Measurements from ENCODE around the gene RAB11B. TPM values are rescaled to one million over a fixed set of nuclear protein-coding genes. Genes with fewer than 3 reads are reported as not detected.
"Not testable (repeated sequence)": the region's sequence is repeated elsewhere in the genome, so short reads cannot be mapped to it uniquely, and the experiment has no call there.

Gene RAB11B
- 111 TPM for polyA plus RNA-seq (2013, experiment 1 of 2)
- 95.1 TPM for polyA plus RNA-seq (2013, experiment 2 of 2)

DNA sequence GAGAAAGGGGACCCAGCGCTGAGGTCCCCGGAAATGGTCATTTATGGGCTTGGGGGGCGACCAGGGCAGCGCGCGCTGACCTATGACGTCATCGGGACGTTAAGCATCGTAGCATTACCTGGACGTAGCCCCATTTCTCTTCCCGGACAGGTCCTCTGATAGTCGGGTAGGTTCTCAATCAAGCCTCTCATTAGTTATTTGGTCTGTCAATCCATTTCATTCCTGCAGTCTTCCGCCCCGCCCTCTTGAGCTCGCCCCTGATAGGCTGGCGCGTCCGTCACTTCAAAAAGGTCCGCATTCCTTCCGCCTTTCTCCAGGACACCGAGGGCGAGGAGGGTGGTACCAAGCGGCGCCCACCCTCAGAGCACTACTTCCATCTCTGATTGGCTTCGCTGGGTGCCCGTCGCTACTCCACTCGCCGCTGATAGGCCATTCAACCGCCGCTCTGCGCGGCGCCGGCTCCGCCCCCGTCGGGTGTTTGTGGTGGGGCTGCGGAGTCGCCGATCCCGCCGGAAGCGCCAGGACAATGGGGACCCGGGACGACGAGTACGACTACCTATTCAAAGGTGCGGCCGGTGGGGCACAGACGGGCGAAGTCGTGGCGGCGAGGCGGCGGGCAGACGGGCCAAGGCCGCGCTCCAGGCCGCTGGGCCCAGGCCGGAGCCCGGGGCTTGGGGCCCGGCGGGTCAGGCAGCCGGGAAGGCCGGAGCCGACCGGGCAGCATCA, at the start of gene RAB11B:
TSS of gene RAB11B (plus strand) at position 470 of the 726 bp plus-strand sequence. CDS start at position 527, 57 bp downstream.
- H3K9me3 ChIP-seq (ENCODE audit: control insufficient read depth, low read length): peaks cover 3% of the 10 kb centered on the region
- peak within 1 kb of the TSS; percentile 100 for H3K27ac ChIP-seq (ENCODE audit: low read depth, low read length, severe bottlenecking)
- peaks cover 23% of the 10 kb centered on the region for H3K4me1 ChIP-seq (ENCODE audit: control insufficient read depth, insufficient read depth, low read length, poor library complexity, severe bottlenecking)
- H3K4me3 ChIP-seq (ENCODE audit: extremely low read depth, insufficient read depth, low read length, poor library complexity, severe bottlenecking): peak within 1 kb of the TSS; percentile 94
- 0% methylated on average over 61 to 63 of the region's 70 CpGs for WGBS, 2 experiments (ENCODE audit: insufficient coverage in 2 of 2)
- peaks cover 15% of the 10 kb centered on the region for H3K36me3 ChIP-seq (ENCODE audit: control insufficient read depth, insufficient read depth, low read length)

- WGBS, 2 experiments (ENCODE audit: insufficient coverage in 2 of 2): 86% methylated on average over 4 of the region's 4 CpGs; no CpG with 5 or more reads in 1 of the 2 experiments
- H3K4me3 ChIP-seq (ENCODE audit: extremely low read depth, insufficient read depth, low read length, poor library complexity, severe bottlenecking); H3K36me3 ChIP-seq (ENCODE audit: control insufficient read depth, insufficient read depth, low read length); H3K4me1 ChIP-seq (ENCODE audit: control insufficient read depth, insufficient read depth, low read length, poor library complexity, severe bottlenecking); H3K9me3 ChIP-seq (ENCODE audit: control insufficient read depth, low read length); H3K27ac ChIP-seq (ENCODE audit: low read depth, low read length, severe bottlenecking): not testable (repeated sequence)
Measured at GRCh38 chr19:8341504-8341903, 48.7 kb upstream of the RAB11B start.

DNA sequence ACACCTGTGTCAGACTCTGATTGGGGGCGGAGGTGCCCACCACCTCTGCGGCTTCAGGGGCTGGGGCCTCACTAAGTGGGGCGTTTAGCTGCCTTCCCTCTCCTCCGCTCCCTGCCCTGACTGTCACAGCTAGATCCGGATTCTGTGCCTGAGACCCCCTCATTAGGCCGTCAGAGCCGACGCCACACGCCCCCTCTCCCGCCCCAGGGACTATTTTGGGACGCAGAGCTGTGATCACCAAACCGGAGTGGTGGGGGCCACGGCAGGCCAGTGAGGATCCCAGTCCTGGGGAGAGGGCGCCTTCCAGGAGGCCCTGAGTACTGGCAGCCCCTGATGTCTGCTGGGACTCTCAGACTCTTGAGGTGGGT, 47.9 kb upstream of the RAB11B start:
- no peaks in the 10 kb centered on the region for H3K9me3 ChIP-seq (ENCODE audit: control insufficient read depth, low read length)
- H3K27ac ChIP-seq (ENCODE audit: low read depth, low read length, severe bottlenecking): no peak overlapping the region
- H3K36me3 ChIP-seq (ENCODE audit: control insufficient read depth, insufficient read depth, low read length): no peaks in the 10 kb centered on the region
- H3K4me3 ChIP-seq (ENCODE audit: extremely low read depth, insufficient read depth, low read length, poor library complexity, severe bottlenecking): peak overlapping the region; percentile 44
- H3K4me1 ChIP-seq (ENCODE audit: control insufficient read depth, insufficient read depth, low read length, poor library complexity, severe bottlenecking): no peaks in the 10 kb centered on the region
- WGBS, 2 experiments (ENCODE audit: insufficient coverage in 2 of 2): 63 to 74% methylated on average over 12 to 14 of the region's 14 CpGs

DNA sequence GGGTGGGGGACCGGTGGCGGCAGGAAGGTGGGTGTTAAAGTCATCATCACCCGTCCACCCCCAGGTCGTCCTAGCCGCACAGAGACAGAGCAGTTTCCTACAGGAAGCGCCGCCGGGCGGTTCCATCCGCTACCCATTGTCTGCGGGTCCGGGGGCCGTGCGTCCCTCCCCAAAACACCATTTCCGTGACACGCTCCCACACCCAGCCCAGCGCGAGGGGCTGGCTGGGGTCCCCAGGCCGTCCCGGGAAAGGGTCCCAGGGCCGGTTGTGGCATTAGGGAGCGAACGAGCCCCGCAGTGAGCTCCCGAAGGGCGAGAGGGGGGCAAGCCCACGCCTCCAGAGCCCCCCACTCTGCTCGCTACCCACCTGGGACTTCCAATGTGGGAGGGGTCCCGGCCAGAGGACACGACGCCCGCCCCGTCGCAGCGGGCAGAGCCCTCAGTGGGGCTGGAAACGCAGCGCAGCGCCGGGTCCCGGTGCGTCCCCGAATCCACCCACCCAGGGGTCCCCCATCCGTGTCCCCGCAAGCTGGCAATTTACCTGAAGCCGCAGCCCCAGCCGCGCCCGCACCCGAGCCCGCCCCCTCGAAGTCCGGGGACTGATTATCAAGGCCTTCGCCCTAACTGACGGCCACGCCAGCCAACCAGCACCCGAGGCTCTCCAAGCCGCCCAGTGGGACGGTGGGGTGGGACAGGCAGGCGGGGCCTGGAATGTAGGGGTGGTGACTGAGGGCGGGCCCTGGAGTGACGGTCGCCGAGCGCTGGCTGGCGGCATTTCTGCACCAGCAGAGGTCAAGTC, 47.3 kb upstream of the RAB11B start, which contains the start of gene KANK3:
TSS of gene KANK3 (minus strand) at position 579 of the 799 bp plus-strand sequence. CDS start 5,434 bp downstream, outside the sequence.
- peaks cover under 1% of the 10 kb centered on the region for H3K4me1 ChIP-seq (ENCODE audit: control insufficient read depth, insufficient read depth, low read length, poor library complexity, severe bottlenecking)
- H3K27ac ChIP-seq (ENCODE audit: low read depth, low read length, severe bottlenecking): no peak within 1 kb of the TSS
- H3K36me3 ChIP-seq (ENCODE audit: control insufficient read depth, insufficient read depth, low read length): no peaks in the 10 kb centered on the region
- WGBS, 2 experiments (ENCODE audit: insufficient coverage in 2 of 2): 15 to 16% methylated on average over 35 to 62 of the region's 65 CpGs
- H3K9me3 ChIP-seq (ENCODE audit: control insufficient read depth, low read length): no peaks in the 10 kb centered on the region
- H3K4me3 ChIP-seq (ENCODE audit: extremely low read depth, insufficient read depth, low read length, poor library complexity, severe bottlenecking): peak within 1 kb of the TSS; percentile 44

DNA sequence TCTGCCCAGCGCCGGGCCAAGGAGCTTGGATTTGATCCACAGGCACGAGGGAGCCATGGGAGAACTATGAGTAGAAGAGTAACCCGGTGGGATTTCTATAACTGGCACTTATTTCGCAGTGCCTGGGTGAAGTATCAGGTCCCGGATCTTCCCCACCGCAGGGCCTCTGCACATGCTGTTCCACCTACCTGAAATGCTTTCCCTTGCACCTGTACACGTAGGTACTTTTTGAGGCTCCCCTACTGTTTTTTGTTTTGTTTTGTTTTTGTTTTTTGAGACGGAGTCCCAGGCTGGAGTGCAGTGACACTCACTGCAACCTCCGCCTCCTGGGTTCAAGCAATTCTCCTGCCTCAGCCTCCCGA, 46.7 kb upstream of the RAB11B start:
- Histone ChIP-seq H3K9me3 (ENCODE audit: control insufficient read depth, low read length) (no peaks in the 10 kb centered on the region), H3K4me3 (ENCODE audit: extremely low read depth, insufficient read depth, low read length, poor library complexity, severe bottlenecking) (peak overlapping the region; percentile 44), H3K4me1 (ENCODE audit: control insufficient read depth, insufficient read depth, low read length, poor library complexity, severe bottlenecking) (peaks cover 3% of the 10 kb centered on the region), H3K36me3 (ENCODE audit: control insufficient read depth, insufficient read depth, low read length) (no peaks in the 10 kb centered on the region), H3K27ac (ENCODE audit: low read depth, low read length, severe bottlenecking) (no peak overlapping the region)
- WGBS, 2 experiments (ENCODE audit: insufficient coverage in 2 of 2): 42 to 56% methylated on average over 7 to 8 of the region's 11 CpGs

DNA sequence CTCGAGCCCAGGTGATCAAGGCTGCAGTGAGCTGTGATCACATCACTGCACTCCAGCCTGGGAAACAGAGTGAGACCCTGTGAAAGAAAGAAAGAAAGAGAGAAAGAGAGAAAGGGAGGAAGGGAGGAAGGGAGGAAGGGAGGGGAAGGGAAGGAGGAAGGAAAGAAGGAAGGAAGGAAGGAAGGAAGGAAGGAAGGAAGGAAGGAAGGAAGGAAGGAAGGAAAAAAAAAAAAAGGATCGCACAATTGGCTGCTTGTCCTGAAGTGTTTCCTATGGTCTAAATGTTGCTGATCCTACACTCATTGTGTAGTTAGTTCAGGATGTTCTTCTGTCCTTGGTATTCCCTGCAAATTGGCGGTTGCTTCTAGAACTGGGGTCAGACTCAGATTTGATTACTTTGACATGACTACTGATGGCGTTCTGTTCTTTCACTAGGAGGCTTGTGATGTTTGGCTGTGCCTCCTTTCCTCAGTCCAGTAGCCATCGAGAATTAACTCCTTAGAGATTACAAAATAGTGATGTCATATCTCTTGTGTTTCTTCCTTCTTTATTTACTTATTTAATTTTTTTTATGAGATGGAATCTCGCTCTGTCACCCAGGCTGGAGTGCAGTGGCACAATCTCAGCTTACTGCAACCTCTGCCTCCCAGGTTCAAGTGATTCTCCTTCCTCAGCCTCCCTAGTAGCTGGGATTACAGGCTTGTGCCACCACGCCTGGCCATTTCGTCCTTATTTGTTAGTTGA, 40.4 kb upstream of the RAB11B start:
- 89 to 94% methylated on average over 2 to 5 of the region's 8 CpGs for WGBS, 2 experiments (ENCODE audit: insufficient coverage in 2 of 2)
- H3K36me3 ChIP-seq (ENCODE audit: control insufficient read depth, insufficient read depth, low read length); H3K4me3 ChIP-seq (ENCODE audit: extremely low read depth, insufficient read depth, low read length, poor library complexity, severe bottlenecking); H3K9me3 ChIP-seq (ENCODE audit: control insufficient read depth, low read length); H3K27ac ChIP-seq (ENCODE audit: low read depth, low read length, severe bottlenecking); H3K4me1 ChIP-seq (ENCODE audit: control insufficient read depth, insufficient read depth, low read length, poor library complexity, severe bottlenecking): not testable (repeated sequence)

DNA sequence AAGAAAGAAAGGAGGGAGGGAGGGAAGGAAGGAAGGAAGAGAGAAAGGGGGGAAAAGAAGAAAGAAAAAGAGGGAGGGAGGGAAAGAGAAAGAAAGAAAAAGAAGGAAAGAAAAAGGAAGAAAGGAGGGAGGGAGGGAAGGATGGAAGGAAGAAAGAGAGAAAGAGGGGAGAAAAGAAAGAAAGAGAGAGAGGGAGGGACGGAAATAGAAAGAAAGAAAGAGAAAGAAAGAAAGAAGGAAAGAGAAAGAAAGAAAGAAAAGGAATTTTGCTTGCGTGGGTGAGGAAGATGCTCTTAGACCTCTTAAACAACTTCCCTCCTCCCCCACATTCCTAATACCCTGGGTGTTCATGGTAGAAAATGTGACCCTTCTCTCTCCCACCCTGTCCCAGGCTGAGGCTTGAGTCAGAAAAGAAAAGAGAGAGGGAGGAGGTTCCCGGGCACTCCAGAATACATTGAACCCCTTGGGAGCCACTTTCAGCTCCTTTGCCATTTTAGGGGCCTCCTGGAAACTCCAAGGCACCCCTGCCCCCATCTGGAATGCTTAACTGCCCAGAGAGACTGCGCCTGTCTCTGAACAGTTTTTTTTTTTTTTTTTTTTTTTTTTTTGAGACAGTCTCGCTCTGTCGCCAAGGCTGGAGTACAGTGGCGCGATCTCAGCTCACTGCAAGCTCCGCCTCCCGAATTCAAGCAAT, 37.9 kb upstream of the RAB11B start:
- Histone ChIP-seq H3K27ac (ENCODE audit: low read depth, low read length, severe bottlenecking) (peak overlapping the region; percentile 62), H3K4me1 (ENCODE audit: control insufficient read depth, insufficient read depth, low read length, poor library complexity, severe bottlenecking) (peaks cover 9% of the 10 kb centered on the region), H3K4me3 (ENCODE audit: extremely low read depth, insufficient read depth, low read length, poor library complexity, severe bottlenecking) (no peak overlapping the region), H3K36me3 (ENCODE audit: control insufficient read depth, insufficient read depth, low read length) (no peaks in the 10 kb centered on the region), H3K9me3 (ENCODE audit: control insufficient read depth, low read length) (no peaks in the 10 kb centered on the region)
- 36 to 57% methylated on average over 7 of the region's 10 CpGs for WGBS, 2 experiments (ENCODE audit: insufficient coverage in 2 of 2)

- 56 to 67% methylated on average over 4 to 5 of the region's 5 CpGs for WGBS, 2 experiments (ENCODE audit: insufficient coverage in 2 of 2)
- H3K36me3 ChIP-seq (ENCODE audit: control insufficient read depth, insufficient read depth, low read length); H3K4me3 ChIP-seq (ENCODE audit: extremely low read depth, insufficient read depth, low read length, poor library complexity, severe bottlenecking); H3K9me3 ChIP-seq (ENCODE audit: control insufficient read depth, low read length); H3K27ac ChIP-seq (ENCODE audit: low read depth, low read length, severe bottlenecking); H3K4me1 ChIP-seq (ENCODE audit: control insufficient read depth, insufficient read depth, low read length, poor library complexity, severe bottlenecking): not testable (repeated sequence)
Measured at GRCh38 chr19:8352845-8353244, 37.3 kb upstream of the RAB11B start.

DNA sequence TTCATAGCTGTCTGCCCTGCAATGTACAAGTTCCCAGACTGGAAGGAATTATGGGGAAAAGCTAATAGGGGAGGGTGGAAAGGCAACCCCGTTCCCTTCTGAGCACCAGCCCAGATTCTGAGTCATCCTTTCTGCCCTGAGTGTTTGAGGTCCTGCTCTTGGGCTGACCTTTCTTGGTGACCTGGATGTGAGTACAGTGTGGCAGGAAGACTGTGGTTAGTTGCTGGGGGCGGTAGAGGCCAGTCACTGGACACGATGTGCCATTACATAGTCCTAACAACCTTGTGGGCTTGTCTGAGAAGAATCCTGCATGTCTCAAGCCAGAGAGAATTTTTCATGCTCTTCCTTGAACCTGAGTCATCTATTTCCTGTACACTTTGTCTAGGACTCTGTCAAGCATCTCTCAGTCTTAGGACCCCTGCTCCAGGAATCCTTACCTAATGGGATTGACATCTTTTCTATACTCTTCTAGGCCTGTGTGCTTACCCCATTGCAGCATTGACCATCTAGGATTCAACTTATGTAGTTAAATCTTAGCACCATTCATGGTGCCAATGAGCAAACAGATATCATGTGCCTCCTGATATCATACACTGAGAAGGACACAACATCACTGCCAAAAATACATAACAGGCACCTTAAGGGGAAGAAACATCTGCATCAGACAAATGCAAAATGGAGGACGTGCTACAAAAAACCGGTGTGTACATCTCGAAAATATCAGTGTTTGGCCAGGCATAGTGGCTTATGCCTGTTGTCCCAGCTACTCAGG, 34.3 kb upstream of the RAB11B start:
- H3K27ac ChIP-seq (ENCODE audit: low read depth, low read length, severe bottlenecking): peak overlapping the region; percentile 46
- 86 to 92% methylated on average over 5 of the region's 6 CpGs for WGBS, 2 experiments (ENCODE audit: insufficient coverage in 2 of 2)
- H3K36me3 ChIP-seq (ENCODE audit: control insufficient read depth, insufficient read depth, low read length): no peaks in the 10 kb centered on the region
- H3K4me3 ChIP-seq (ENCODE audit: extremely low read depth, insufficient read depth, low read length, poor library complexity, severe bottlenecking): no peak overlapping the region
- no peaks in the 10 kb centered on the region for H3K9me3 ChIP-seq (ENCODE audit: control insufficient read depth, low read length)
- H3K4me1 ChIP-seq (ENCODE audit: control insufficient read depth, insufficient read depth, low read length, poor library complexity, severe bottlenecking): peaks cover 6% of the 10 kb centered on the region

Measured in mesodermal cell (in vitro differentiated cells).